GM12892 (cell line): ENCODE measurements around the gene ACSS1.

Source experiments
- POLR2A ChIP-seq: IDR thresholded peaks from 2 replicates; pipeline ENCODE4 v1.6.1; 2011; ENCODE audit warnings: low read depth, low read length, control low read depth
- POLR2AphosphoS5 ChIP-seq: IDR thresholded peaks from 2 replicates; pipeline ENCODE4 v1.6.1; 2011; ENCODE audit warnings: low read depth, low read length, control low read depth
- TAF1 ChIP-seq: IDR thresholded peaks from 2 replicates; pipeline ENCODE4 v1.6.1; 2011; ENCODE audit warnings: low read depth, mild to moderate bottlenecking, control low read depth, low read length, borderline replicate concordance

DNA sequence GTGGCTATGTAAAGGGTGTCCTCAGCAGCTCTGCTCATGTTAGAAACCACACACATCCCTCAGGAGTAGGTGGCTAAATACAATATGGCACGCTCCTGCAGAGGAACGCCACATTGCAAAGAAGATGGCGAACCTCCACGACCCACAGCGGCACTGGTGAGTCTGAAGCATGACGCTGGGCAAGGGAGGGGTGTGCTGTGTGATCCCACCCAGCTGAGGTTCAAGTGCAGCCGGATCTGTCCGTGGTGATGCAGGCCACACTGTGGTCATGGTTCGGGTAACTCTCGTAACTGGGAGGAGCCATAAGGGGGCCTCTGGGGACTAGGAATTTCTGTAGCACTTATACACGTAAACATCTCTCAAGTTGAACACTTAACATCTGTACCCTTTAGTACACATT lies 42.0 kb downstream of the ACSS1 start:
- TF ChIP-seq POLR2AphosphoS5, result no peak
- TF ChIP-seq POLR2A, result peak; percentile 22; the same call in 1 of the 2 replicates
- no peak for TF ChIP-seq TAF1
